HEK293 (cell line): ENCODE results near the gene BTK.
A peak's percentile ranks its signal among the peaks of the same experiment; 100 is the strongest.

Experiments used
- BCL11A ChIP-seq: fragments of 450-650 bp; formaldehyde crosslinking; IDR thresholded peaks from 2 replicates; pipeline ENCODE4 v1.5.1; 2016; ENCODE audit warnings: low read depth, missing biosample characterization, missing genetic modification characterization
- BCL11B ChIP-seq: fragments of 450-650 bp; formaldehyde crosslinking; IDR thresholded peaks from 2 replicates; pipeline ENCODE4 v1.5.1; 2016; ENCODE audit warnings: low read depth, missing biosample characterization, missing genetic modification characterization
- EGR2 ChIP-seq: fragments of 450-650 bp; formaldehyde crosslinking; IDR thresholded peaks from 2 replicates; pipeline ENCODE4 v1.5.1; 2016; ENCODE audit warnings: low read depth, missing biosample characterization, missing genetic modification characterization
- ELK4 ChIP-seq: IDR thresholded peaks from 2 replicates; pipeline ENCODE4 v1.6.1; 2011; ENCODE audit warnings: mild to moderate bottlenecking, low read depth, low read length, borderline replicate concordance
- GLI4 ChIP-seq: fragments of 450-650 bp; formaldehyde crosslinking; IDR thresholded peaks from 2 replicates; pipeline ENCODE4 v1.5.1; 2016; ENCODE audit warnings: missing biosample characterization, missing genetic modification characterization
- TSHZ1 ChIP-seq: fragments of 450-650 bp; formaldehyde crosslinking; IDR thresholded peaks from 2 replicates; pipeline ENCODE4 v1.5.1; 2016; ENCODE audit warnings: missing biosample characterization, missing genetic modification characterization, borderline replicate concordance
- YY2 ChIP-seq: fragments of 450-650 bp; formaldehyde crosslinking; IDR thresholded peaks from 2 replicates; pipeline ENCODE4 v1.5.1; 2016; ENCODE audit warnings: missing biosample characterization, missing genetic modification characterization
- ZBTB8A ChIP-seq: fragments of 450-650 bp; formaldehyde crosslinking; IDR thresholded peaks from 2 replicates; pipeline ENCODE4 v1.5.1; 2016; ENCODE audit warnings: missing biosample characterization, missing genetic modification characterization
- ZNF10 ChIP-seq: fragments of 450-650 bp; formaldehyde crosslinking; IDR thresholded peaks from 2 replicates; pipeline ENCODE4 v1.5.1; 2017; ENCODE audit warnings: missing biosample characterization, missing genetic modification characterization
- ZNF112 ChIP-seq: fragments of 450-650 bp; formaldehyde crosslinking; IDR thresholded peaks from 2 replicates; pipeline ENCODE4 v1.5.0; 2017; ENCODE audit warnings: missing biosample characterization, missing genetic modification characterization
- ZNF121 ChIP-seq: fragments of 450-650 bp; formaldehyde crosslinking; IDR thresholded peaks from 2 replicates; pipeline ENCODE4 v1.5.1; 2016; ENCODE audit warnings: missing biosample characterization, missing genetic modification characterization
- ZNF239 ChIP-seq: fragments of 450-650 bp; formaldehyde crosslinking; IDR thresholded peaks from 2 replicates; pipeline ENCODE4 v1.5.1; 2016; ENCODE audit warnings: missing biosample characterization, missing genetic modification characterization
- ZNF280D ChIP-seq: fragments of 450-650 bp; formaldehyde crosslinking; IDR thresholded peaks from 2 replicates; pipeline ENCODE4 v1.5.1; 2016; ENCODE audit warnings: missing biosample characterization, missing genetic modification characterization
- ZNF311 ChIP-seq: fragments of 450-650 bp; formaldehyde crosslinking; IDR thresholded peaks from 2 replicates; pipeline ENCODE4 v1.5.1; 2017; ENCODE audit warnings: missing biosample characterization, missing genetic modification characterization, borderline replicate concordance
- ZNF48 ChIP-seq: fragments of 450-650 bp; formaldehyde crosslinking; IDR thresholded peaks from 2 replicates; pipeline ENCODE4 v1.5.1; 2016; ENCODE audit warnings: missing biosample characterization, missing genetic modification characterization
- ZNF514 ChIP-seq: fragments of 450-650 bp; formaldehyde crosslinking; IDR thresholded peaks from 2 replicates; pipeline ENCODE4 v1.5.1; 2016; ENCODE audit warnings: missing biosample characterization, missing genetic modification characterization
- ZNF529 ChIP-seq: fragments of 450-650 bp; formaldehyde crosslinking; IDR thresholded peaks from 2 replicates; pipeline ENCODE4 v1.5.1; 2017; ENCODE audit warnings: missing genetic modification characterization, missing biosample characterization; ENCODE audit not compliant: insufficient replicate concordance
- ZNF561 ChIP-seq: fragments of 450-650 bp; IDR thresholded peaks from 2 replicates; pipeline ENCODE4 v1.5.1; 2018; ENCODE audit warnings: missing biosample characterization, missing genetic modification characterization, borderline replicate concordance
- ZNF596 ChIP-seq: fragments of 450-650 bp; IDR thresholded peaks from 2 replicates; pipeline ENCODE4 v1.5.0; 2018; ENCODE audit warnings: missing biosample characterization, mild to moderate bottlenecking, missing genetic modification characterization, moderate library complexity
- ZNF600 ChIP-seq: fragments of 450-650 bp; formaldehyde crosslinking; IDR thresholded peaks from 2 replicates; pipeline ENCODE4 v1.5.1; 2016; ENCODE audit warnings: missing biosample characterization, missing genetic modification characterization
- ZNF621 ChIP-seq: fragments of 450-650 bp; formaldehyde crosslinking; IDR thresholded peaks from 2 replicates; pipeline ENCODE4 v1.5.1; 2017; ENCODE audit warnings: missing biosample characterization, missing genetic modification characterization
- ZNF658 ChIP-seq: fragments of 450-650 bp; formaldehyde crosslinking; IDR thresholded peaks from 2 replicates; pipeline ENCODE4; 2016; ENCODE audit warnings: missing biosample characterization, missing genetic modification characterization
- ZNF830 ChIP-seq: fragments of 450-650 bp; IDR thresholded peaks from 2 replicates; pipeline ENCODE4 v1.5.0; 2018; ENCODE audit warnings: missing biosample characterization, missing genetic modification characterization, low read depth, mild to moderate bottlenecking, moderate library complexity
- ZSCAN4 ChIP-seq: fragments of 450-650 bp; formaldehyde crosslinking; IDR thresholded peaks from 2 replicates; pipeline ENCODE4 v1.5.1; 2017; ENCODE audit warnings: missing biosample characterization, missing genetic modification characterization
- ZXDB ChIP-seq: fragments of 450-650 bp; formaldehyde crosslinking; IDR thresholded peaks from 2 replicates; pipeline ENCODE4 v1.5.1; 2016; ENCODE audit warnings: missing biosample characterization, missing genetic modification characterization
- TF ChIP-seq, protein P1 (sequence below): fragments of 450-650 bp; formaldehyde crosslinking; IDR thresholded peaks from 2 replicates; pipeline ENCODE4 v1.5.0; 2017; ENCODE audit warnings: missing biosample characterization, missing genetic modification characterization, borderline replicate concordance

BTK gene

GRCh38 chrX:101407748-101408531, 21.9 kb upstream of the BTK start, which contains the start of the genes GLA and HNRNPH2 (continued):
- TF ChIP-seq ZNF561 (tag by site-specific recombination) (peak; percentile 51), GLI4 (peak; percentile 84; the same call in 1 of the 2 replicates), ZNF600 (tag by site-specific recombination) (peak; percentile 51), YY2 (peak; percentile 58; the same call in 1 of the 2 replicates), ZNF658 (tag by site-specific recombination) (no peak), TSHZ1 (tag by site-specific recombination) (peak; percentile 48; the same call in 1 of the 2 replicates), ZNF529 (tag by site-specific recombination) (no peak), ELK4 (no peak), ZSCAN4 (tag by site-specific recombination) (peak; percentile 63), ZBTB8A (tag by site-specific recombination) (peak; percentile 55; the same call in 1 of the 2 replicates), ZNF596 (tag by site-specific recombination) (no peak), ZNF121 (tag by site-specific recombination) (peak; percentile 18; the same call in 1 of the 2 replicates), ZXDB (peak; percentile 98), BCL11A (tag by site-specific recombination) (no peak; the same call in 1 of the 2 replicates), EGR2 (tag by site-specific recombination) (peak; percentile 82; the same call in 1 of the 2 replicates), ZNF239 (tag by site-specific recombination) (0 out of 2 replicates have a peak, but pooled peaks have one; percentile 17), ZNF280D (tag by site-specific recombination) (peak; percentile 92), ZNF311 (tag by site-specific recombination) (no peak), ZNF112 (no peak), ZNF48 (tag by site-specific recombination) (no peak), ZNF830 (tag by site-specific recombination) (no peak), BCL11B (tag by site-specific recombination) (no peak; the same call in 1 of the 2 replicates), ZNF621 (tag by site-specific recombination) (no peak), ZNF10 (tag by site-specific recombination) (peak; percentile 41; the same call in 1 of the 2 replicates), ZNF514 (tag by site-specific recombination) (no peak)
- TF ChIP-seq, protein P1, sequence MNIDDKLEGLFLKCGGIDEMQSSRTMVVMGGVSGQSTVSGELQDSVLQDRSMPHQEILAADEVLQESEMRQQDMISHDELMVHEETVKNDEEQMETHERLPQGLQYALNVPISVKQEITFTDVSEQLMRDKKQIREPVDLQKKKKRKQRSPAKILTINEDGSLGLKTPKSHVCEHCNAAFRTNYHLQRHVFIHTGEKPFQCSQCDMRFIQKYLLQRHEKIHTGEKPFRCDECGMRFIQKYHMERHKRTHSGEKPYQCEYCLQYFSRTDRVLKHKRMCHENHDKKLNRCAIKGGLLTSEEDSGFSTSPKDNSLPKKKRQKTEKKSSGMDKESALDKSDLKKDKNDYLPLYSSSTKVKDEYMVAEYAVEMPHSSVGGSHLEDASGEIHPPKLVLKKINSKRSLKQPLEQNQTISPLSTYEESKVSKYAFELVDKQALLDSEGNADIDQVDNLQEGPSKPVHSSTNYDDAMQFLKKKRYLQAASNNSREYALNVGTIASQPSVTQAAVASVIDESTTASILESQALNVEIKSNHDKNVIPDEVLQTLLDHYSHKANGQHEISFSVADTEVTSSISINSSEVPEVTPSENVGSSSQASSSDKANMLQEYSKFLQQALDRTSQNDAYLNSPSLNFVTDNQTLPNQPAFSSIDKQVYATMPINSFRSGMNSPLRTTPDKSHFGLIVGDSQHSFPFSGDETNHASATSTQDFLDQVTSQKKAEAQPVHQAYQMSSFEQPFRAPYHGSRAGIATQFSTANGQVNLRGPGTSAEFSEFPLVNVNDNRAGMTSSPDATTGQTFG: no peak; the same call in 1 of the 2 replicates
